B cell (primary cell): ENCODE data around the gene MRPL52. TPM values are rescaled to one million over a fixed set of nuclear protein-coding genes. Genes with fewer than 3 reads are reported as not detected.

Source experiments
- ATAC-seq: fragments of 200-7000 bp; cut with Tn5 transposase; one replicate; pipeline ENCODE4 v1.10.0; 2021; ENCODE audit warnings: low read depth, mild to moderate bottlenecking, moderate number of reproducible peaks, moderate library complexity
- CTCF ChIA-PET: fragments of 350-600 bp; sonication (Branson Sonifier 250); formaldehyde crosslinking; loops from one replicate; lab custom pipeline; 2021; ENCODE audit warnings: antibody characterized with exemption, inconsistent platforms; lab: Charles Lee
- POLR2A ChIA-PET: fragments of 350-600 bp; sonication (Branson Sonifier 250); formaldehyde crosslinking; loops from one replicate; lab custom pipeline; 2021; ENCODE audit warnings: antibody characterized with exemption; lab: Charles Lee
- DNase-seq: peaks from one replicate; pipeline ENCODE4 v3.0.0; 2013
- H2AFZ ChIP-seq: 2 replicates; pipeline ENCODE4 v1.6.1; 2012; ENCODE audit warnings: mild to moderate bottlenecking, low read depth, low read length; ENCODE audit not compliant: insufficient read depth, poor library complexity, severe bottlenecking
- H3K27ac ChIP-seq, 2 donors: 1 replicate in 1 of 2; 2 replicates in 1 of 2; pipeline ENCODE4 v1.5.1; 2012 to 2013; ENCODE audit warnings: low read length in 2 of 2, mild to moderate bottlenecking in 2 of 2, moderate library complexity in 1 of 2
- H3K27me3 ChIP-seq, 4 experiments: fragments of 200-600 bp in 1 of 4; sonication (generic) in 1 of 4; replicated peaks in 1 of 4; 1 replicate in 2 of 4; 2 replicates in 2 of 4; pipeline versions ENCODE4 v1.6.1 to v1.7.0; 2013 to 2016; ENCODE audit warnings: low read length in 3 of 4, mild to moderate bottlenecking in 2 of 4, mixed read lengths in 1 of 4, moderate library complexity in 1 of 4; ENCODE audit not compliant: insufficient read depth in 4 of 4, control insufficient read depth in 3 of 4; ENCODE audit errors: control extremely low read depth in 1 of 4
- H3K36me3 ChIP-seq, 2 experiments: replicated peaks in 1 of 2; 1 replicate in 1 of 2; 2 replicates in 1 of 2; pipeline versions ENCODE4 v1.6.1 to v1.7.1; 2013; ENCODE audit warnings: low read length in 1 of 2; ENCODE audit not compliant: insufficient read depth in 2 of 2, control insufficient read depth in 1 of 2; ENCODE audit errors: control extremely low read depth in 1 of 2, extremely low read depth in 1 of 2
- H3K4me1 ChIP-seq, 2 donors: fragments of 200-600 bp in 1 of 2; sonication (generic) in 1 of 2; 1 replicate in 1 of 2; 2 replicates in 1 of 2; pipeline versions ENCODE4 v1.5.1 to v1.6.1; 2013 to 2017; ENCODE audit warnings: low read length in 2 of 2; ENCODE audit not compliant: control insufficient read depth in 2 of 2, insufficient read depth in 2 of 2
- H3K4me2 ChIP-seq: replicated peaks from 2 replicates; pipeline ENCODE3; 2012; ENCODE audit warnings: mild to moderate bottlenecking, low read depth, low read length; ENCODE audit not compliant: poor library complexity, severe bottlenecking
- H3K4me3 ChIP-seq, 5 experiments: fragments of 200-600 bp in 1 of 5; sonication (generic) in 1 of 5; 1 replicate in 3 of 5; 2 replicates in 2 of 5; pipeline versions ENCODE4 v1.5.1 to v1.7.0; 2011 to 2016; ENCODE audit warnings: low read length in 4 of 5, mild to moderate bottlenecking in 4 of 5, low read depth in 2 of 5, control low read depth in 1 of 5, moderate library complexity in 1 of 5; ENCODE audit not compliant: insufficient read depth in 1 of 5; ENCODE audit errors: control extremely low read depth in 1 of 5, extremely low read depth in 1 of 5
- H3K79me2 ChIP-seq: fragments of 200-600 bp; sonication (generic); one replicate; pipeline ENCODE4 v1.6.0; 2016; ENCODE audit warnings: low read length; ENCODE audit not compliant: control insufficient read depth, insufficient read depth
- H3K9ac ChIP-seq: fragments of 200-600 bp; sonication (generic); 2 replicates; pipeline ENCODE4 v1.6.1; 2017; ENCODE audit warnings: mild to moderate bottlenecking, low read length, moderate library complexity
- H3K9me3 ChIP-seq, 3 donors: one replicate each; pipeline versions ENCODE4 v1.6.1 to v1.7.1; 2013; ENCODE audit warnings: low read length in 2 of 3; ENCODE audit not compliant: control insufficient read depth in 2 of 3, insufficient read depth in 1 of 3; ENCODE audit errors: control extremely low read depth in 1 of 3
- H4K20me1 ChIP-seq: 2 replicates; pipeline ENCODE4 v1.6.0; 2012; ENCODE audit warnings: mild to moderate bottlenecking, low read length; ENCODE audit not compliant: insufficient read depth, control insufficient read depth, poor library complexity, severe bottlenecking
- H3K27ac Mint-ChIP-seq: one replicate; pipeline ENCODE4 v1.8.0; 2021; ENCODE audit warnings: mixed read lengths
- H3K27me3 Mint-ChIP-seq: one replicate; pipeline ENCODE4 v1.8.0; 2021; ENCODE audit warnings: mixed read lengths
- H3K4me1 Mint-ChIP-seq: one replicate; pipeline ENCODE4 v1.8.0; 2021; ENCODE audit warnings: mixed read lengths
- H3K4me3 Mint-ChIP-seq: one replicate; pipeline ENCODE4 v1.8.0; 2021; ENCODE audit warnings: mixed read lengths
- H3K9me3 Mint-ChIP-seq: one replicate; pipeline ENCODE4 v1.8.0; 2022; ENCODE audit warnings: mixed read lengths; ENCODE audit not compliant: insufficient read depth
- CTCF ChIP-seq: fragments of 200-600 bp; IDR thresholded peaks from one replicate; pipeline ENCODE4 v1.8.0; 2022; ENCODE audit warnings: antibody characterized with exemption, mild to moderate bottlenecking
- EZH2 ChIP-seq: IDR thresholded peaks from 2 replicates; pipeline ENCODE4 v1.6.1; 2012; ENCODE audit warnings: borderline replicate concordance, low read depth, mild to moderate bottlenecking, moderate library complexity, low read length; ENCODE audit not compliant: insufficient read depth, poor library complexity, severe bottlenecking
- WGBS: methylation state at CpG from one replicate; pipeline ENCODE4 v1.1.5; 2013; ENCODE audit warnings: missing lambda C conversion rate; ENCODE audit not compliant: insufficient coverage; 5-methylcytosine and 5-hydroxymethylcytosine counted together
- intact Hi-C: fragments of 100-400 bp; cut with micrococcal nuclease; formaldehyde crosslinking; loops from one replicate; pipeline ENCODE4 v1.10.0; 2022
- polyA plus RNA-seq: library from polyadenylated mRNA; depleted of rRNA; stranded (reverse); fragments of >200 nt; gene quantifications from 2 replicates; pipeline ENCODE4 v1.2.3, GENCODE V29; 2012
- total RNA-seq, 2 donors: library from RNA; stranded (reverse); fragments of 120-200 nt in 1 of 2; gene quantifications; 1 replicate in 1 of 2; 2 replicates in 1 of 2; pipeline versions ENCODE4 v1.2.3 to v1.2.4, GENCODE V29; 2013 to 2022

The MRPL52 gene
- total and polyA plus RNA-seq, 2 donors (not counting 1 experiment from before 2014, with no cell fraction given), result 37.4 to 91.6 TPM

GRCh38 chr14:22780105-22780679 lies 49.5 kb upstream of the MRPL52 start:
- POLR2A ChIA-PET, result no interaction called here

More at GRCh38 chr14:22780105-22780679, 49.5 kb upstream of the MRPL52 start:
- TF ChIP-seq CTCF (no peak), EZH2 (no peak)
- no peak overlapping the region for H3K4me3 ChIP-seq
- H3K4me2 ChIP-seq, result no peak overlapping the region
- H3K4me1 Mint-ChIP-seq, result peaks cover 5% of the 10 kb centered on the region
- H4K20me1 ChIP-seq, result no peaks in the 10 kb centered on the region
- no peak overlapping the region for H3K4me3 Mint-ChIP-seq
- ATAC-seq (no peak), DNase-seq (no peak)
- H3K27me3 Mint-ChIP-seq, result no peaks in the 10 kb centered on the region
- H3K9me3 Mint-ChIP-seq, result no peaks in the 10 kb centered on the region
- intact Hi-C loops, result no loop called here
- no peak overlapping the region for H3K9ac ChIP-seq
- H3K27me3 ChIP-seq, result no peaks in the 10 kb centered on the region
- no peaks in the 10 kb centered on the region for H3K9me3 ChIP-seq
- CTCF ChIA-PET, result interaction anchor here (0.6 to 4.2 kb wide), 3 partner anchors 43 to 73 kb away, joined by 3 to 22 read pairs (median 3); no protein-coding TSS in a partner anchor
- H2AFZ ChIP-seq, result no peak overlapping the region
- 92% methylated on average over 1 of the region's 2 CpGs for WGBS
- no peak overlapping the region for H3K27ac ChIP-seq
- peak overlapping the region; percentile 60 for H3K27ac Mint-ChIP-seq
- H3K79me2 ChIP-seq, result no peaks in the 10 kb centered on the region
- no peaks in the 10 kb centered on the region for H3K4me1 ChIP-seq
- peaks cover 0 to 16% of the 10 kb centered on the region in 2 experiments for H3K36me3 ChIP-seq
